Endothelial cell of umbilical vein (primary cell): Measurements from ENCODE around the gene HELQ. TPM values are rescaled to one million over a fixed set of nuclear protein-coding genes. Genes with fewer than 3 reads are reported as not detected.

ENCODE experiments used
- BruUV-seq: library from RNA; stranded (reverse); fragments of 400-500 nt; replicated peaks from 2 replicates; lab custom pipeline; 2021; lab: Mats Ljungman, UMichigan
- CTCF ChIA-PET: fragments of 300-600, 350-600 bp; sonication (Branson Sonifier 250); formaldehyde crosslinking; loops from one replicate; lab custom pipeline; 2021; ENCODE audit warnings: antibody characterized with exemption, inconsistent platforms; lab: Charles Lee
- POLR2A ChIA-PET: fragments of 300-600, 350-600 bp; sonication (Branson Sonifier 250); formaldehyde crosslinking; loops from one replicate; lab custom pipeline; 2021; ENCODE audit warnings: antibody characterized with exemption, inconsistent platforms; lab: Charles Lee
- DNase-seq: peaks from one replicate; pipeline ENCODE4 v3.0.0-alpha.2; 2011; ENCODE audit warnings: low read depth, low spot score
- FAIRE-seq: peaks from 2 replicates; lab custom pipeline; 2011; peaks lifted over from hg19 to GRCh38; lab: Jason Lieb, UNC
- H2AFZ ChIP-seq: 2 replicates; pipeline ENCODE4 v1.6.0; 2012; ENCODE audit warnings: low read depth, low read length, control low read depth, inconsistent platforms
- H3K27ac ChIP-seq: 2 replicates; pipeline ENCODE4 v1.5.1; 2011; ENCODE audit warnings: low read depth, mild to moderate bottlenecking, control low read depth, low read length, moderate library complexity; ENCODE audit not compliant: insufficient read depth
- H3K27me3 ChIP-seq, 2 experiments: 2 replicates each; pipeline versions ENCODE4 v1.6.0 to v1.6.1; 2011; ENCODE audit warnings: low read length in 2 of 2, mixed read lengths in 1 of 2; ENCODE audit not compliant: control insufficient read depth in 2 of 2, insufficient read depth in 2 of 2
- H3K36me3 ChIP-seq, 2 experiments: 2 replicates in 1 of 2; 3 replicates in 1 of 2; pipeline ENCODE4 v1.5.1; 2011; ENCODE audit warnings: low read length in 2 of 2, mild to moderate bottlenecking in 1 of 2, moderate library complexity in 1 of 2; ENCODE audit not compliant: control insufficient read depth in 2 of 2, insufficient read depth in 2 of 2; ENCODE audit errors: extremely low read depth in 1 of 2
- H3K4me1 ChIP-seq: 3 replicates; pipeline ENCODE4 v1.5.1; 2011; ENCODE audit warnings: mild to moderate bottlenecking, low read length; ENCODE audit not compliant: control insufficient read depth, insufficient read depth; ENCODE audit errors: extremely low read depth
- H3K4me2 ChIP-seq: 2 replicates; pipeline ENCODE4 v1.6.1; 2011; ENCODE audit warnings: low read length, control low read depth, mixed read lengths; ENCODE audit not compliant: insufficient read depth
- H3K4me3 ChIP-seq, 3 experiments: fragments of 200-600 bp in 1 of 3; sonication (generic), shearing (Covaris generic) in 1 of 3; replicated peaks in 1 of 3; 2 replicates each; pipeline ENCODE4 v1.5.1; 2011 to 2016; ENCODE audit warnings: control low read depth in 3 of 3, low read length in 3 of 3, mild to moderate bottlenecking in 2 of 3, inconsistent platforms in 1 of 3, low read depth in 1 of 3, moderate library complexity in 1 of 3; ENCODE audit not compliant: insufficient read depth in 1 of 3
- H3K79me2 ChIP-seq: 2 replicates; pipeline ENCODE4 v1.6.0; 2012; ENCODE audit warnings: low read length, inconsistent platforms; ENCODE audit not compliant: control insufficient read depth, insufficient read depth
- H3K9ac ChIP-seq: replicated peaks from 2 replicates; pipeline ENCODE3; 2011; ENCODE audit warnings: low read length, control low read depth; ENCODE audit not compliant: insufficient read depth; ENCODE audit errors: extremely low read depth
- H3K9me1 ChIP-seq: replicated peaks from 3 replicates; pipeline ENCODE4 v1.6.0; 2011; ENCODE audit warnings: mild to moderate bottlenecking, low read length; ENCODE audit not compliant: control insufficient read depth, insufficient read depth; ENCODE audit errors: extremely low read depth
- H3K9me3 ChIP-seq: replicated peaks from 2 replicates; pipeline ENCODE4 v1.5.1; 2012; ENCODE audit warnings: low read length, inconsistent platforms; ENCODE audit not compliant: control insufficient read depth, insufficient read depth
- H4K20me1 ChIP-seq: replicated peaks from 2 replicates; pipeline ENCODE3; 2011; ENCODE audit warnings: mild to moderate bottlenecking, low read length; ENCODE audit not compliant: control insufficient read depth, insufficient read depth; ENCODE audit errors: extremely low read depth
- EZH2 ChIP-seq: IDR thresholded peaks from 2 replicates; pipeline ENCODE4 v1.6.1; 2012; ENCODE audit warnings: borderline replicate concordance, low read depth, mild to moderate bottlenecking, moderate library complexity, low read length, inconsistent platforms; ENCODE audit not compliant: severe bottlenecking
- FOS ChIP-seq: IDR thresholded peaks from 2 replicates; pipeline ENCODE4 v1.6.1; 2011; ENCODE audit warnings: mild to moderate bottlenecking, low read length, moderate library complexity, borderline replicate concordance; ENCODE audit not compliant: insufficient read depth
- GATA2 ChIP-seq: IDR thresholded peaks from 2 replicates; pipeline ENCODE4 v1.7.0; 2011; ENCODE audit warnings: low read depth, mild to moderate bottlenecking, moderate library complexity, mixed read lengths, low read length; ENCODE audit not compliant: insufficient read length, insufficient read depth
- JUN ChIP-seq: IDR thresholded peaks from 2 replicates; pipeline ENCODE4 v1.6.1; 2011; ENCODE audit warnings: borderline replicate concordance, low read depth; ENCODE audit not compliant: insufficient read length, insufficient read depth
- MYC ChIP-seq: IDR thresholded peaks from one replicate; pipeline ENCODE4 v1.6.1; 2011; ENCODE audit warnings: mild to moderate bottlenecking, low read depth, low read length
- POLR2A ChIP-seq: IDR thresholded peaks from 2 replicates; pipeline ENCODE4 v1.6.1; 2012; ENCODE audit warnings: low read depth, mild to moderate bottlenecking, control low read depth, low read length
- POLR2AphosphoS5 ChIP-seq: IDR thresholded peaks from 2 replicates; pipeline ENCODE4 v1.6.1; 2012; ENCODE audit warnings: low read depth, mild to moderate bottlenecking, control low read depth, low read length, moderate library complexity; ENCODE audit not compliant: insufficient read depth
- dilution Hi-C: fragments of 300-500 bp; cut with MboI; formaldehyde crosslinking; loops from one replicate; pipeline ENCODE4 v1.15.0; 2019; ENCODE audit warnings: low sequenced_read_pairs; ENCODE audit not compliant: extremely low pct_ligation_motif_present
- intact Hi-C: fragments of 100-400 bp; cut with micrococcal nuclease; formaldehyde crosslinking; loops from one replicate; pipeline ENCODE4 v1.10.0; 2022
- polyA plus RNA-seq, 4 experiments: library from polyadenylated mRNA; depleted of rRNA in 3 of 4; stranded (reverse) in 3 of 4; unstranded in 1 of 4; fragments of >200 nt; gene quantifications; 2 replicates each; pipeline versions ENCODE4 v1.2.1 to v1.2.3, GENCODE V29; 2011 to 2012; ENCODE audit warnings: missing spikeins in 1 of 4
- total RNA-seq: library from RNA; stranded (reverse); gene quantifications from 2 replicates; pipeline ENCODE4 v1.2.3, GENCODE V29; 2021
- TF ChIP-seq, protein P1 (sequence below): IDR thresholded peaks from 2 replicates; pipeline ENCODE4 v1.6.1; 2011; ENCODE audit not compliant: insufficient read depth, insufficient read length
- TF ChIP-seq, protein P2 (sequence below), 2 donors: IDR thresholded peaks; 1 replicate in 1 of 2; 2 replicates in 1 of 2; pipeline ENCODE4 v1.5.1; 2011; ENCODE audit warnings: low read length in 2 of 2, mild to moderate bottlenecking in 2 of 2, moderate library complexity in 2 of 2, control low read depth in 1 of 2, inconsistent platforms in 1 of 2, low read depth in 1 of 2; ENCODE audit not compliant: insufficient read depth in 1 of 2; ENCODE audit errors: extremely low read depth in 1 of 2

The HELQ gene
- total and polyA plus RNA-seq, 2 donors (not counting 3 experiments of a cell fraction or from before 2014, with no cell fraction given) = 8.7 to 11.1 TPM

DNA sequence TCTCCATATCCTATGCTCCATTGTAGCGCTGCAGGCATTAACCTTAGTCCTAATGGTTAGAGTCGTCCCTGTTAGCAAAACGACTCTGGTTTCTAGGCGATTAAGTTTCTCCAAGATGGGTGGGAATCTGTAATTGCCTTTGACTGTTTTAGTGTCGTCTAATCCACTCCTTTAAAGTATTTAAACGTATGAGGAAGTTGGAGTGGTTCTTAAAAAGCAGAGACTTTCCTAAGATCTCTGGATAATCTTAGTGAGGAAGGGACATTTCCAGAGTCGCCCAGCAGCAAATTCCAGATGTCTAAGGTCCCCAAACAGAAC is 520 bp upstream of the HELQ start:
- intact Hi-C loops = loop anchor here (10.0 kb wide), 1 partner anchor 421 kb away; the partner anchor contains the start of gene COPS4
- H2AFZ ChIP-seq = peak overlapping the region; percentile 89
- H3K27me3 ChIP-seq = no peaks in the 10 kb centered on the region

DNA sequence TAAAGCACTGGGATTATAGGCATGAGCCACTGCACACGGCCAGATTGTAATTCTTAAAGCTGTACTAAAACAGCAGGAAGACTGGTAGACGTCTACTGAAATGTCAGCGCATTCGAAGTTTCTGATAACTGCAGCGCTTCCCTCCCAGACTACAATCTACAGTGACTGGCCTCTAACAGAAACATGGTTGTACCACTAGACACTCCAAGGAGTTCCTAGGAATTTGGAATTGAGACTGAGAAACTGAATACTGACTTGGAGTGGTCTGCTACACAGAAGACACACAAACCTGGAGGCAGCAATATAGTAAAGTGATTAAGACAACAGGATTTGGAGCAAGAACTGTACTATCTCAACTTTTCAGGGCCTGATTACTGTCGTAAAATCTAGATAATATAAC is 937 bp downstream of the HELQ start:
- BruUV-seq = no TSS peak
- ChIA-PET CTCF (interaction anchor here (0.5 to 4.6 kb wide), 5 partner anchors 11 to 173 kb away, joined by 3 to 37 read pairs (median 11); partner anchors contain the start of gene COQ2), POLR2A (interaction anchor here (1.1 kb wide), 1 partner anchor 172 kb away, joined by 3 read pairs; no protein-coding TSS in a partner anchor)
- Histone ChIP-seq H4K20me1 (no peaks in the 10 kb centered on the region), H3K36me3 (peaks cover 2 to 5% of the 10 kb centered on the region in 2 experiments), H3K9ac (peak overlapping the region; percentile 96), H3K4me3 (peak overlapping the region; percentile 41 to 94 (median 59)), H3K27me3 (no peaks in the 10 kb centered on the region), H2AFZ (peak overlapping the region; percentile 43), H3K79me2 (peaks cover 45% of the 10 kb centered on the region), H3K27ac (peak overlapping the region; percentile 88), H3K9me3 (no peaks in the 10 kb centered on the region), H3K9me1 (no peaks in the 10 kb centered on the region), H3K4me1 (peaks cover 20% of the 10 kb centered on the region), H3K4me2 (peak overlapping the region; percentile 97)
- dilution Hi-C loops = no loop called here
- intact Hi-C loops = loop anchor here (1.0 to 10.0 kb wide), 7 partner anchors 31 to 556 kb away; partner anchors contain the start of genes ABRAXAS1, COPS4 and COQ2
- FAIRE-seq = no peak
- TF ChIP-seq, protein P1, sequence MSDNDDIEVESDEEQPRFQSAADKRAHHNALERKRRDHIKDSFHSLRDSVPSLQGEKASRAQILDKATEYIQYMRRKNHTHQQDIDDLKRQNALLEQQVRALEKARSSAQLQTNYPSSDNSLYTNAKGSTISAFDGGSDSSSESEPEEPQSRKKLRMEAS = no peak
- TF ChIP-seq POLR2A = no peak
- no peak for TF ChIP-seq EZH2
- TF ChIP-seq, protein P2, sequence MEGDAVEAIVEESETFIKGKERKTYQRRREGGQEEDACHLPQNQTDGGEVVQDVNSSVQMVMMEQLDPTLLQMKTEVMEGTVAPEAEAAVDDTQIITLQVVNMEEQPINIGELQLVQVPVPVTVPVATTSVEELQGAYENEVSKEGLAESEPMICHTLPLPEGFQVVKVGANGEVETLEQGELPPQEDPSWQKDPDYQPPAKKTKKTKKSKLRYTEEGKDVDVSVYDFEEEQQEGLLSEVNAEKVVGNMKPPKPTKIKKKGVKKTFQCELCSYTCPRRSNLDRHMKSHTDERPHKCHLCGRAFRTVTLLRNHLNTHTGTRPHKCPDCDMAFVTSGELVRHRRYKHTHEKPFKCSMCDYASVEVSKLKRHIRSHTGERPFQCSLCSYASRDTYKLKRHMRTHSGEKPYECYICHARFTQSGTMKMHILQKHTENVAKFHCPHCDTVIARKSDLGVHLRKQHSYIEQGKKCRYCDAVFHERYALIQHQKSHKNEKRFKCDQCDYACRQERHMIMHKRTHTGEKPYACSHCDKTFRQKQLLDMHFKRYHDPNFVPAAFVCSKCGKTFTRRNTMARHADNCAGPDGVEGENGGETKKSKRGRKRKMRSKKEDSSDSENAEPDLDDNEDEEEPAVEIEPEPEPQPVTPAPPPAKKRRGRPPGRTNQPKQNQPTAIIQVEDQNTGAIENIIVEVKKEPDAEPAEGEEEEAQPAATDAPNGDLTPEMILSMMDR (IDR thresholded peaks at IDR 0.05; ENCODE audit: extremely low read depth in 1 of 2, insufficient read depth in 1 of 2, low read depth in 1 of 2, low read length in 2 of 2) = no peak
- TF ChIP-seq GATA2 = no peak
- TF ChIP-seq POLR2AphosphoS5 = no peak
- TF ChIP-seq FOS = no peak
- no peak for TF ChIP-seq MYC
- no peak for TF ChIP-seq JUN
- no peak for DNase-seq

More for the DNA sequence above, 520 bp upstream of the HELQ start:
- Histone ChIP-seq H4K20me1 (no peaks in the 10 kb centered on the region), H3K4me1 (peaks cover 20% of the 10 kb centered on the region), H3K27ac (peak overlapping the region; percentile 68), H3K4me3 (peak overlapping the region; percentile 59 to 94 (median 75)), H3K4me2 (peak overlapping the region; percentile 88), H3K79me2 (peaks cover 45% of the 10 kb centered on the region), H3K9me1 (no peaks in the 10 kb centered on the region), H3K9ac (peak overlapping the region; percentile 96), H3K36me3 (peaks cover 2 to 12% of the 10 kb centered on the region in 2 experiments), H3K9me3 (no peaks in the 10 kb centered on the region)
- CTCF ChIA-PET = interaction anchor here (4.6 kb wide), 1 partner anchor 172 kb away, joined by 37 read pairs; the partner anchor contains the start of gene COQ2
- POLR2A ChIA-PET = interaction anchor here (0.6 kb wide), 1 partner anchor 172 kb away, joined by 3 read pairs; the partner anchor contains the start of gene COQ2
- TF ChIP-seq POLR2A = no peak
- dilution Hi-C loops = no loop called here
- TSS peak; percentile 73 for BruUV-seq
- FAIRE-seq = no peak
- no peak for DNase-seq
